Lower lobe of right lung (tissue), 2 donors: ENCODE measurements around the gene FGFR4. TPM values are rescaled to one million over a fixed set of nuclear protein-coding genes. Genes with fewer than 3 reads are reported as not detected.

Experiments used
- ATAC-seq, 2 donors: fragments of 200-7000 bp; cut with Tn5 transposase; one replicate each; pipeline ENCODE4 v1.9.1; 2020 to 2022; ENCODE audit warnings: mild to moderate bottlenecking in 2 of 2, moderate library complexity in 2 of 2
- DNase-seq: peaks from one replicate; pipeline ENCODE4 v3.0.0-alpha.2; 2020
- H3K27ac ChIP-seq: fragments of 200-600 bp; one replicate; pipeline ENCODE4 v1.8.0; 2022
- H3K27me3 ChIP-seq: fragments of 200-600 bp; one replicate; pipeline ENCODE4 v1.8.0; 2022; ENCODE audit warnings: low read depth
- H3K36me3 ChIP-seq: fragments of 200-600 bp; one replicate; pipeline ENCODE4 v1.8.0; 2022; ENCODE audit warnings: mild to moderate bottlenecking
- H3K4me1 ChIP-seq: fragments of 200-600 bp; one replicate; pipeline ENCODE4 v1.8.0; 2022
- H3K4me3 ChIP-seq: fragments of 200-600 bp; one replicate; pipeline ENCODE4 v1.8.0; 2022; ENCODE audit warnings: mild to moderate bottlenecking
- H3K9me3 ChIP-seq: fragments of 200-600 bp; one replicate; pipeline ENCODE4 v1.8.0; 2022
- intact Hi-C: fragments of 100-400 bp; cut with DNase I; formaldehyde crosslinking; loops from one replicate; pipeline ENCODE4 v1.11.0; 2022
- long read RNA-seq: library from polyadenylated mRNA; unstranded; transcript quantifications from one replicate; pipeline ENCODE4 v2.0.0, GENCODE V29; 2021
- total RNA-seq: library from RNA; stranded (reverse); fragmentation: NEBNext Ultra II Directional; extraction: Animal tissue kit (Norgen Biotek cat#: 25700); gene quantifications from one replicate; pipeline ENCODE4 v1.2.1, GENCODE V29; 2021
- TF ChIP-seq, protein P1 (sequence below): fragments of 200-600 bp; IDR thresholded peaks from one replicate; pipeline ENCODE4 v1.8.0; 2022; ENCODE audit warnings: antibody characterized with exemption, mild to moderate bottlenecking
- donor health status: DM: no; HTN: yes; CAD: no; lungs with severe emphysema.

FGFR4 gene
- total RNA-seq: 59.7 TPM
- long read RNA-seq, transcript FGFR4-201 (18 exons, 3,122 nt): minor isoform, 24 of 115 reads
- long read RNA-seq, transcript FGFR4-207 (18 exons, 2,638 nt): major isoform, 36 of 115 reads
- long read RNA-seq, partial matches to known transcripts: 21 of 115 reads
- long read RNA-seq, other reads (novel, unspliced or antisense): 30 of 115 reads

DNA sequence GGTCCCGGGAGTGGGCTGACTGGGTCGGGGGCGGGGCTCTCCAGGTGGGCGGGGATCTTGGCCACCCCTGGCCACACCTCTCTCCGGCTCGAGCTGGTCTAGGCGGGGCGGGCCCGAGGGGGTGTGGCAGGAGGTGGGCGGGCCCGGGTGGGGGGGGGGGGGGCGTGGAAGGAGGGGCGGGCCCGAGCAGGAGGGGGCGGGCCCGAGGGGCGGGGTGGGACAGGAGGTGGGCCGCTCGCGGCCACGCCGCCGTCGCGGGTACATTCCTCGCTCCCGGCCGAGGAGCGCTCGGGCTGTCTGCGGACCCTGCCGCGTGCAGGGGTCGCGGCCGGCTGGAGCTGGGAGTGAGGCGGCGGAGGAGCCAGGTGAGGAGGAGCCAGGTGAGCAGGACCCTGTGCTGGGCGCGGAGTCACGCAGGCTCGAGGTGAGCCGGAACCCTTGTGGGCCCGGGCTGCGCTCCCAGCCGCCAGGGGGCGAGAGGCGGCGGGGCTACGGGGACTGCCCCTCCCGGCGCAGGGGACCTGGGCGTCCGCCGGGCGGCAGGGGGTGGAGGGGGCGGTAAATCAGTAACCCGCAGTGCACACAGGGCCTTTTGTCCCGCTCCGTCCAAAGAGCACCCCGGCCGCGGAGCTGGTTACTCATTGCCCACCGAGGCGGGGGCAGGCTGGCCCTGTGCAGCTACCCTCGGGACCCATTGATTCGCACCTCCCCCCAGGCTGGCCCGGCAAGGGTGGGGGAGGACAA lies at the start of gene FGFR4:
FGFR4 (plus strand) TSS at position 262 of the 744 bp plus-strand sequence. CDS start 2,688 bp downstream, outside the sequence.
- Histone ChIP-seq H3K36me3 (no peaks in the 10 kb centered on the region), H3K9me3 (no peaks in the 10 kb centered on the region), H3K4me1 (peaks cover 10% of the 10 kb centered on the region), H3K4me3 (peak within 1 kb of the TSS; percentile 62), H3K27ac (peak within 1 kb of the TSS; percentile 67), H3K27me3 (no peaks in the 10 kb centered on the region)
- ATAC-seq (peak; percentile 87 to 88), DNase-seq (peak; percentile 78)
- intact Hi-C loops: no loop called here
- TF ChIP-seq, protein P1, sequence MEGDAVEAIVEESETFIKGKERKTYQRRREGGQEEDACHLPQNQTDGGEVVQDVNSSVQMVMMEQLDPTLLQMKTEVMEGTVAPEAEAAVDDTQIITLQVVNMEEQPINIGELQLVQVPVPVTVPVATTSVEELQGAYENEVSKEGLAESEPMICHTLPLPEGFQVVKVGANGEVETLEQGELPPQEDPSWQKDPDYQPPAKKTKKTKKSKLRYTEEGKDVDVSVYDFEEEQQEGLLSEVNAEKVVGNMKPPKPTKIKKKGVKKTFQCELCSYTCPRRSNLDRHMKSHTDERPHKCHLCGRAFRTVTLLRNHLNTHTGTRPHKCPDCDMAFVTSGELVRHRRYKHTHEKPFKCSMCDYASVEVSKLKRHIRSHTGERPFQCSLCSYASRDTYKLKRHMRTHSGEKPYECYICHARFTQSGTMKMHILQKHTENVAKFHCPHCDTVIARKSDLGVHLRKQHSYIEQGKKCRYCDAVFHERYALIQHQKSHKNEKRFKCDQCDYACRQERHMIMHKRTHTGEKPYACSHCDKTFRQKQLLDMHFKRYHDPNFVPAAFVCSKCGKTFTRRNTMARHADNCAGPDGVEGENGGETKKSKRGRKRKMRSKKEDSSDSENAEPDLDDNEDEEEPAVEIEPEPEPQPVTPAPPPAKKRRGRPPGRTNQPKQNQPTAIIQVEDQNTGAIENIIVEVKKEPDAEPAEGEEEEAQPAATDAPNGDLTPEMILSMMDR: peak; percentile 74

DNA sequence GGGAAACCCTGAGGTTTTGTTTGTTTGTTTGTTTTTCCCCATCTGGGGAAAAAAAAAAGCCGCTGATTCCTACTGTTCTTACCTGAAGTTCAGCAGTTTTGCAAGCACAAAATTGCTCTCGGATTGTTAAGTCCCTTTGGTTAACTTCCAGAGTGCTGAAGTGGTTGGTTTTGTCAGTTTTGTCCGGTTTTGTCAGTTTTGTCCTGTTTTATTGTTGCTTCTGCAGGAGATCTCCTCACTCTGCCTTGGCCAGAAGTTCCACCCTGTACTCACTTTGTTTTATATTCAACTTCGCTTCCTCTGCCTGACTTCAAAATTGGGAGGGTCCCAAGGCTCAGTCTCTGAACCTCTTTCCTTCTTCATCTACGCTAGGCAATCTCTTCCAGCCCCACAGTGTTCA lies 49.8 kb upstream of the FGFR4 start:
- intact Hi-C loops: no loop called here
- Histone ChIP-seq H3K36me3 (peaks cover 15% of the 10 kb centered on the region), H3K9me3 (no peaks in the 10 kb centered on the region), H3K4me1 (no peaks in the 10 kb centered on the region), H3K4me3 (no peak overlapping the region), H3K27ac (no peak overlapping the region), H3K27me3 (no peaks in the 10 kb centered on the region)
- ATAC-seq: no peak
- TF ChIP-seq, protein P1: no peak
- DNase-seq: no peak

DNA sequence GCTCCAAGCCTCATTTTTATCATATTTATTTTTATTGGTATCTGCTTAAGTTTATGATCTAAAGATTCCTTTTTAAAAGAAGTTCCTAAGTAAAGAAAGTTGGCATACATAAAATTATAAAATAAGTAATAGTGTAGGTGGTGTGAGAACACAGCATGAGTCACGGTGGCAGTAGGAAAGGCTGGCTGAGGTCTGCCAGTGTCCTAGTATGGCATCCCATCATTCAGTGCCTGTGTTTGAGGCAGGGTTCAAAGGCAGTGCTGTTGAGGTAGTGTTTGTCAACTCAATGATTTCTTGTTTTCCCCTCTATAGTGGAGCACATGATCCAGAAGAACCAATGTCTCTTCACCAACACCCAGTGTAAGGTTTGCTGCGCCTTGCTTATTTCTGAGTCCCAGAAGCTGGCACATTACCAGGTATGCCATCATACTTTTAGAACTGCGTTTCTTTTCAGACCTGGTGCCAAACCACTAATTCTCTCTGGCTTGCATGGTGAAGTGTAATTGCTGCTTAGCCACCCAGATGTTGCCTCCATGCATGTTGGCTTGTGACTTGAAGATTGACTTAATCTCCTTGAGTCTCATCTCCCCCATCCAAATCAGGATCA lies 45.8 kb upstream of the FGFR4 start:
- no peaks in the 10 kb centered on the region for H3K27me3 ChIP-seq
- H3K36me3 ChIP-seq: peaks cover 43% of the 10 kb centered on the region
- no peak for ATAC-seq
- H3K27ac ChIP-seq: no peak overlapping the region
- no peak overlapping the region for H3K4me3 ChIP-seq
- no peak for DNase-seq
- intact Hi-C loops: no loop called here
- TF ChIP-seq, protein P1: no peak
- H3K9me3 ChIP-seq: no peaks in the 10 kb centered on the region
- H3K4me1 ChIP-seq: no peaks in the 10 kb centered on the region

DNA sequence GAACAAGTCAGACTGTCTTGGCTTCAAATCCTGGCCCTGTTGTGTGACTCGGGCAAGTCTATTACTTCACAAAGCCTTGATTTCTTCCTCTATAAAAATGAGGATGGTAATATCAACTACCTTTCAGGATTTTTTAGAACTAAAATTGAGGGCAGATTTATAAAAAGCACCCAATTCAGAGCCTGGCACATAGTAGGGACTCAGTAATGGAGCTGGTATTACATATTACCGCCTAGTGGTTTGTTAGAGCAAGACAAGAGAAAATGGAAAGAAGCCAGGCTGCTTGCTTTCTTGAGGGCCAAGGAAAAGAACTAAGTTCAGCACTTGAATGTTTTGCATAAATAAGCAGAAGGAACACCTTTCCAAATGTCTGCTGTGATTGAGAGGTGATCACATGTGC lies 44.8 kb upstream of the FGFR4 start:
- Histone ChIP-seq H3K9me3 (no peaks in the 10 kb centered on the region), H3K36me3 (peaks cover 43% of the 10 kb centered on the region), H3K4me1 (no peaks in the 10 kb centered on the region), H3K27me3 (no peaks in the 10 kb centered on the region), H3K27ac (no peak overlapping the region), H3K4me3 (no peak overlapping the region)
- no peak for ATAC-seq
- TF ChIP-seq, protein P1: no peak
- intact Hi-C loops: no loop called here
- DNase-seq: no peak

DNA sequence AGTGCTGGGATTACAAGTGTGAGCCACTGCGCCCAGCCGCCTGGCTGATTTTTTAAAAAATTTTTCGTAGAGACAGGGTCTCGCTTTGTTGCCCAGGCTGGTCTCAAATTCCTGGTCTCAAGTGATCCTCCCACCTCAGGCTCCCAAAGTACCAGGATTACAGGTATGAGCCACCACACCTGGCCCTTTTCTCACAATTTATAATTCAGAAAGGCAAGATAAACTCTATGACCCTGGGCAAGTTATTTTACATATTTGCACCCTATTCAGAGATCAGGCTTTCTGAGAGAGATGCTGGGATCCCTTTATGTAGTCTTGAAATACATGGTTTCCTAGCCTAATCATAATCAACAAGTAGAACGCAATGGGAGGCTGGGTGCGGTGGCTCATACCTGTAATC lies 43.6 kb upstream of the FGFR4 start:
- ATAC-seq: no peak
- H3K4me3 ChIP-seq: no peak overlapping the region
- intact Hi-C loops: no loop called here
- H3K9me3 ChIP-seq: no peaks in the 10 kb centered on the region
- H3K27ac ChIP-seq: no peak overlapping the region
- peaks cover 54% of the 10 kb centered on the region for H3K36me3 ChIP-seq
- DNase-seq: no peak
- TF ChIP-seq, protein P1: no peak
- H3K27me3 ChIP-seq: no peaks in the 10 kb centered on the region
- H3K4me1 ChIP-seq: no peaks in the 10 kb centered on the region
